GM13977 (cell line): Measurements from ENCODE around the gene DHFR2.
"Not testable (repeated sequence)": the region's sequence is repeated elsewhere in the genome, so short reads cannot be mapped to it uniquely, and the experiment has no call there.

Source experiments
- DNase-seq: peaks from one replicate; pipeline ENCODE4 v3.0.0; 2012; ENCODE audit warnings: low spot score
- CTCF ChIP-seq: IDR thresholded peaks from 2 replicates; pipeline ENCODE4 v1.5.1; 2012; ENCODE audit warnings: mild to moderate bottlenecking, control low read depth; ENCODE audit not compliant: insufficient read depth; ENCODE audit errors: extremely low read depth, missing control alignments
- in situ Hi-C: fragments of 300-500 bp; cut with MboI; formaldehyde crosslinking; loops from one replicate; pipeline ENCODE4 v1.12.0; 2022; ENCODE audit warnings: low sequenced_read_pairs, low pct_unique_long_range_greater_than_20kb, mixed read lengths, inconsistent platforms; ENCODE audit not compliant: unreplicated experiment

Gene DHFR2

GRCh38 chr3:94095111-94095510 lies 32.4 kb upstream of the DHFR2 start:
- in situ Hi-C loops: no loop called here
- DNase-seq: no peak
- TF ChIP-seq CTCF: no peak

GRCh38 chr3:94093151-94093550 lies 30.4 kb upstream of the DHFR2 start:
- no peak for TF ChIP-seq CTCF
- DNase-seq: no peak
- in situ Hi-C loops: no loop called here

GRCh38 chr3:94092086-94092485 lies 29.4 kb upstream of the DHFR2 start:
- no peak for DNase-seq
- TF ChIP-seq CTCF: no peak
- in situ Hi-C loops: no loop called here

GRCh38 chr3:94089126-94089525 lies 26.4 kb upstream of the DHFR2 start:
- DNase-seq: no peak
- in situ Hi-C loops: no loop called here
- no peak for TF ChIP-seq CTCF

GRCh38 chr3:94083261-94083660 lies 20.5 kb upstream of the DHFR2 start:
- no peak for DNase-seq
- TF ChIP-seq CTCF: no peak

GRCh38 chr3:94082391-94082937 lies 19.7 kb upstream of the DHFR2 start:
- in situ Hi-C loops: no loop called here
- no peak for TF ChIP-seq CTCF
- DNase-seq: no peak

More at GRCh38 chr3:94083261-94083660, 20.5 kb upstream of the DHFR2 start:
- in situ Hi-C loops: no loop called here

GRCh38 chr3:94081884-94082283 lies 19.2 kb upstream of the DHFR2 start:
- TF ChIP-seq CTCF: no peak
- DNase-seq: no peak
- in situ Hi-C loops: no loop called here

GRCh38 chr3:94080552-94080951 lies 17.8 kb upstream of the DHFR2 start:
- in situ Hi-C loops, DNase-seq: not testable (repeated sequence)
